Caki2 (cell line): ENCODE results near the gene AGAP1. TPM values are rescaled to one million over a fixed set of nuclear protein-coding genes. Genes with fewer than 3 reads are reported as not detected.

Experiments used
- DNase-seq: peaks from one replicate; pipeline ENCODE4 v3.0.0-alpha.2; 2015; ENCODE audit warnings: low read depth
- in situ Hi-C: cut with HindIII; loops from 2 replicates; pipeline ENCODE4 v1.10.0; 2016; ENCODE audit warnings: low sequenced_read_pairs, low pct_unique_long_range_greater_than_20kb, mixed read lengths
- total RNA-seq: library from RNA; depleted of rRNA; stranded (reverse); fragments of >200 nt; shearing (Covaris generic); gene quantifications from 2 replicates; pipeline ENCODE4 v1.2.3, GENCODE V29; 2014; ENCODE audit warnings: low replicate concordance

AGAP1 gene
- total RNA-seq, 1 experiment from 2014 or later: 5.3 TPM

GRCh38 chr2:235988271-235989015 is 494.6 kb downstream of the AGAP1 start:
- in situ Hi-C loops: no loop called here
- DNase-seq: no peak

- DNase-seq: no peak
- in situ Hi-C loops: no loop called here
Measured at GRCh38 chr2:235989591-235989990, 495.7 kb downstream of the AGAP1 start.

GRCh38 chr2:235990344-235990743 is 496.5 kb downstream of the AGAP1 start:
- DNase-seq: no peak
- in situ Hi-C loops: no loop called here

- DNase-seq: no peak
- in situ Hi-C loops: no loop called here
Measured at GRCh38 chr2:235992024-235992423, 498.2 kb downstream of the AGAP1 start.

GRCh38 chr2:235996419-235996818 is 502.6 kb downstream of the AGAP1 start:
- in situ Hi-C loops: no loop called here
- no peak for DNase-seq

GRCh38 chr2:235999011-235999410 is 505.2 kb downstream of the AGAP1 start:
- in situ Hi-C loops: no loop called here

GRCh38 chr2:236001166-236001828 is 507.5 kb downstream of the AGAP1 start:
- in situ Hi-C loops: no loop called here
- no peak for DNase-seq

More at GRCh38 chr2:235999011-235999410, 505.2 kb downstream of the AGAP1 start:
- no peak for DNase-seq

GRCh38 chr2:236001854-236002253 is 508.0 kb downstream of the AGAP1 start:
- no peak for DNase-seq

GRCh38 chr2:236008006-236008405 is 514.2 kb downstream of the AGAP1 start:
- in situ Hi-C loops: no loop called here
- DNase-seq: no peak

More at GRCh38 chr2:236001854-236002253, 508.0 kb downstream of the AGAP1 start:
- in situ Hi-C loops: no loop called here

GRCh38 chr2:236008857-236009256 is 515.0 kb downstream of the AGAP1 start:
- DNase-seq: no peak
- in situ Hi-C loops: no loop called here

GRCh38 chr2:236010920-236011685 is 517.3 kb downstream of the AGAP1 start:
- DNase-seq: no peak

GRCh38 chr2:236012155-236012554 is 518.3 kb downstream of the AGAP1 start:
- DNase-seq: no peak
- in situ Hi-C loops: no loop called here

More at GRCh38 chr2:236010920-236011685, 517.3 kb downstream of the AGAP1 start:
- in situ Hi-C loops: no loop called here

GRCh38 chr2:236014408-236015131 is 520.7 kb downstream of the AGAP1 start:
- in situ Hi-C loops: no loop called here
- DNase-seq: no peak

GRCh38 chr2:236015171-236015570 is 521.3 kb downstream of the AGAP1 start:
- in situ Hi-C loops: no loop called here
- DNase-seq: no peak

- in situ Hi-C loops: no loop called here
- no peak for DNase-seq
Measured at GRCh38 chr2:236016496-236016895, 522.7 kb downstream of the AGAP1 start.

GRCh38 chr2:236017446-236017845 is 523.6 kb downstream of the AGAP1 start:
- no peak for DNase-seq
- in situ Hi-C loops: no loop called here

GRCh38 chr2:236019434-236019833 is 525.6 kb downstream of the AGAP1 start:
- in situ Hi-C loops: no loop called here
- no peak for DNase-seq

GRCh38 chr2:236021499-236022057 is 527.7 kb downstream of the AGAP1 start:
- in situ Hi-C loops: no loop called here
- DNase-seq: no peak
